HCT116 (cell line): Measurements from ENCODE around the gene OLAH. TPM values are rescaled to one million over a fixed set of nuclear protein-coding genes. Genes with fewer than 3 reads are reported as not detected.
"Not testable (repeated sequence)": the region's sequence is repeated elsewhere in the genome, so short reads cannot be mapped to it uniquely, and the experiment has no call there.

ENCODE experiments used
- ATAC-seq: fragments of 200-7000 bp; cut with Tn5 transposase; 2 replicates; pipeline ENCODE4 v1.9.1; 2020; ENCODE audit warnings: mild to moderate bottlenecking, moderate library complexity
- BruUV-seq: library from RNA; stranded (reverse); fragments of 400-500 nt; replicated peaks from 2 replicates; lab custom pipeline; 2021; lab: Mats Ljungman, UMichigan
- CTCF ChIA-PET: fragments of 300-600 bp; sonication (Branson Sonifier 250); formaldehyde crosslinking; loops from one replicate; lab custom pipeline; 2021; ENCODE audit warnings: antibody characterized with exemption; lab: Charles Lee
- POLR2A ChIA-PET: fragments of 300-600, 350-600 bp; sonication (Branson Sonifier 250); formaldehyde crosslinking; loops from one replicate; lab custom pipeline; 2021; ENCODE audit warnings: antibody characterized with exemption; lab: Charles Lee
- RAD21 ChIA-PET, 2 experiments: fragments of 300-600 bp; sonication (Branson Sonifier 250); formaldehyde crosslinking; loops; one replicate each; lab custom pipeline; 2023; ENCODE audit warnings: low total read pairs in 2 of 2; ENCODE audit not compliant: uncharacterized antibody in 2 of 2, unreplicated experiment in 2 of 2, low non-redundant PET in 1 of 2; lab: Charles Lee
- DNase-seq: peaks from one replicate; pipeline ENCODE4 v3.0.0-alpha.2; 2010; ENCODE audit warnings: low read depth, low spot score
- H2AFZ ChIP-seq: fragments of 200-600 bp; shearing (Covaris generic), sonication (generic); 2 replicates; pipeline ENCODE4 v1.6.1; 2017; ENCODE audit warnings: low read depth, mixed run types, mixed read lengths, antibody characterized with exemption, low read length; ENCODE audit not compliant: poor library complexity, severe bottlenecking
- H3K27ac ChIP-seq: 2 replicates; pipeline ENCODE4 v1.5.1; 2012; ENCODE audit warnings: low read depth, low read length
- H3K27me3 ChIP-seq: fragments of 200-600 bp; sonication (generic); 2 replicates; pipeline ENCODE4 v1.6.1; 2016; ENCODE audit warnings: mixed run types, low read length, mixed read lengths; ENCODE audit not compliant: insufficient read depth
- H3K36me3 ChIP-seq, 2 experiments: fragments of 200-500 bp in 1 of 2; fragments of 200-600 bp in 1 of 2; sonication (Bioruptor generic) in 1 of 2; sonication (generic) in 1 of 2; 2 replicates each; pipeline versions ENCODE4 v1.5.1 to v1.6.1; 2014 to 2016; ENCODE audit warnings: low read length in 2 of 2, inconsistent platforms in 1 of 2, mixed read lengths in 1 of 2, mixed run types in 1 of 2; ENCODE audit not compliant: insufficient read depth in 2 of 2, control insufficient read depth in 1 of 2
- H3K4me1 ChIP-seq, 2 experiments: fragments of 200-600 bp in 1 of 2; sonication (generic) in 1 of 2; 2 replicates each; pipeline versions ENCODE4 v1.5.1 to v1.6.1; 2012 to 2017; ENCODE audit warnings: low read length in 2 of 2, inconsistent platforms in 1 of 2, mild to moderate bottlenecking in 1 of 2, mixed read lengths in 1 of 2, mixed run types in 1 of 2, moderate library complexity in 1 of 2; ENCODE audit not compliant: insufficient read depth in 2 of 2, control insufficient read depth in 1 of 2
- H3K4me2 ChIP-seq: fragments of 200-600 bp; sonication (generic); 2 replicates; pipeline ENCODE4 v1.6.1; 2017; ENCODE audit warnings: mixed run types, low read length, mixed read lengths
- H3K4me3 ChIP-seq, 2 experiments: fragments of 200-600 bp in 1 of 2; sonication (generic) in 1 of 2; replicated peaks in 1 of 2; 2 replicates each; pipeline ENCODE4 v1.5.1; 2011 to 2016; ENCODE audit warnings: low read length in 2 of 2, control low read depth in 1 of 2, low read depth in 1 of 2, mild to moderate bottlenecking in 1 of 2, mixed read lengths in 1 of 2, mixed run types in 1 of 2
- H3K79me2 ChIP-seq: fragments of 200-600 bp; sonication (generic); 2 replicates; pipeline ENCODE4 v1.6.1; 2017; ENCODE audit warnings: mild to moderate bottlenecking, mixed run types, low read length, moderate library complexity, mixed read lengths; ENCODE audit not compliant: insufficient read depth
- H3K9ac ChIP-seq: fragments of 200-600 bp; sonication (generic); 2 replicates; pipeline ENCODE4 v1.6.1; 2016; ENCODE audit warnings: low read length, mixed read lengths
- H3K9me2 ChIP-seq: fragments of 200-600 bp; sonication (generic), shearing (Covaris generic); 2 replicates; pipeline ENCODE4 v1.6.1; 2017; ENCODE audit warnings: mixed run types, mild to moderate bottlenecking, moderate library complexity; ENCODE audit not compliant: insufficient read depth
- H3K9me3 ChIP-seq, 2 experiments: fragments of 200-500 bp in 1 of 2; fragments of 200-600 bp in 1 of 2; sonication (Bioruptor generic) in 1 of 2; sonication (generic) in 1 of 2; 2 replicates each; pipeline ENCODE4 v1.6.1; 2014 to 2017; ENCODE audit warnings: low read length in 2 of 2, mixed read lengths in 2 of 2, inconsistent platforms in 1 of 2, low read depth in 1 of 2, mild to moderate bottlenecking in 1 of 2, mixed run types in 1 of 2, moderate library complexity in 1 of 2; ENCODE audit not compliant: control insufficient read depth in 1 of 2, insufficient read depth in 1 of 2
- H4K20me1 ChIP-seq: fragments of 200-600 bp; sonication (generic), shearing (Covaris generic); 2 replicates; pipeline ENCODE4 v1.6.1; 2017; ENCODE audit warnings: mixed run types, mild to moderate bottlenecking, moderate library complexity; ENCODE audit not compliant: insufficient read depth
- ELF1 ChIP-seq: IDR thresholded peaks from 2 replicates; pipeline ENCODE4 v1.6.1; 2012; ENCODE audit warnings: low read depth, borderline replicate concordance
- FOSL1 ChIP-seq: IDR thresholded peaks from 2 replicates; pipeline ENCODE4 v1.6.1; 2012; ENCODE audit warnings: low read depth
- JUND ChIP-seq: IDR thresholded peaks from 2 replicates; pipeline ENCODE4 v1.6.1; 2012
- POLR2AphosphoS5 ChIP-seq: IDR thresholded peaks from 2 replicates; pipeline ENCODE4 v1.6.1; 2011; ENCODE audit warnings: mild to moderate bottlenecking, low read depth, low read length, moderate library complexity
- TCF7L2 ChIP-seq: IDR thresholded peaks from 2 replicates; pipeline ENCODE4 v1.7.0; 2011; ENCODE audit warnings: borderline replicate concordance, inconsistent platforms; ENCODE audit not compliant: insufficient read depth, insufficient read length; ENCODE audit errors: extremely low read depth
- intact Hi-C: fragments of 100-400 bp; cut with micrococcal nuclease; formaldehyde crosslinking; loops from 2 replicates; pipeline ENCODE4 v1.10.0; 2022
- total RNA-seq: library from RNA; stranded (reverse); gene quantifications from one replicate; pipeline ENCODE4 v1.2.1, GENCODE V29; 2021; ENCODE audit not compliant: unreplicated experiment
- TF ChIP-seq, protein P1 (sequence below): IDR thresholded peaks from 2 replicates; pipeline ENCODE4 v1.6.1; 2011; ENCODE audit warnings: mild to moderate bottlenecking, low read length, moderate library complexity; ENCODE audit not compliant: insufficient replicate concordance; ENCODE audit errors: extremely low read depth
- TF ChIP-seq, protein P2 (sequence below), 3 experiments: fragments of 200-600 bp in 1 of 3; sonication (generic) in 1 of 3; IDR thresholded peaks in 2 of 3; conservative IDR thresholded peaks in 1 of 3; 2 replicates each; pipeline ENCODE4 v1.5.1; 2012 to 2017; ENCODE audit warnings: low read depth in 2 of 3, low read length in 2 of 3, antibody characterized with exemption in 1 of 3, borderline replicate concordance in 1 of 3, control low read depth in 1 of 3, mild to moderate bottlenecking in 1 of 3, mixed read lengths in 1 of 3, mixed run types in 1 of 3, moderate library complexity in 1 of 3; ENCODE audit not compliant: insufficient read depth in 1 of 3

The OLAH gene
- total RNA-seq, 1 experiment from 2014 or later = not detected

DNA sequence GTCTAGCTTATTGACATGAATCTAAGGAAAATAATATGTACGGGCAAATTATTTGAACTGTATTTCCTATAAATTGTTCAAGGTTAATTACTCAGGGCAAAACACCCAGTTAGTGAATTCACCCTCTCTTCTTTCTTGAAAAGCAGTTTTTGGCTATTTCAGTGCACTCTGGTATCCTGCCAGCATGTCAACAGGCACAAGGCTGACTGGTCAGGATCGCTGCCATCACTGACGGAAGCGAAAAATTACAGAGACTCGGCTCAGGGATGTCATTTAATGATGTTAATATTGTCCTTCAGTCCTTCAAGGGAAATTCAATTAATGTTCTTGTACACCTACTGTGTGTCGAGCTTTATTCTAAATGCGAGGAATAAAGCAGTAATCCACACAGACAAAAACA lies 28.3 kb upstream of the OLAH start (continued):
- TF ChIP-seq, protein P1, sequence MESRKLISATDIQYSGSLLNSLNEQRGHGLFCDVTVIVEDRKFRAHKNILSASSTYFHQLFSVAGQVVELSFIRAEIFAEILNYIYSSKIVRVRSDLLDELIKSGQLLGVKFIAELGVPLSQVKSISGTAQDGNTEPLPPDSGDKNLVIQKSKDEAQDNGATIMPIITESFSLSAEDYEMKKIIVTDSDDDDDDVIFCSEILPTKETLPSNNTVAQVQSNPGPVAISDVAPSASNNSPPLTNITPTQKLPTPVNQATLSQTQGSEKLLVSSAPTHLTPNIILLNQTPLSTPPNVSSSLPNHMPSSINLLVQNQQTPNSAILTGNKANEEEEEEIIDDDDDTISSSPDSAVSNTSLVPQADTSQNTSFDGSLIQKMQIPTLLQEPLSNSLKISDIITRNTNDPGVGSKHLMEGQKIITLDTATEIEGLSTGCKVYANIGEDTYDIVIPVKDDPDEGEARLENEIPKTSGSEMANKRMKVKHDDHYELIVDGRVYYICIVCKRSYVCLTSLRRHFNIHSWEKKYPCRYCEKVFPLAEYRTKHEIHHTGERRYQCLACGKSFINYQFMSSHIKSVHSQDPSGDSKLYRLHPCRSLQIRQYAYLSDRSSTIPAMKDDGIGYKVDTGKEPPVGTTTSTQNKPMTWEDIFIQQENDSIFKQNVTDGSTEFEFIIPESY = no peak
- TF ChIP-seq POLR2AphosphoS5 (no peak), FOSL1 (no peak), TCF7L2 (no peak)
- TF ChIP-seq, protein P2, sequence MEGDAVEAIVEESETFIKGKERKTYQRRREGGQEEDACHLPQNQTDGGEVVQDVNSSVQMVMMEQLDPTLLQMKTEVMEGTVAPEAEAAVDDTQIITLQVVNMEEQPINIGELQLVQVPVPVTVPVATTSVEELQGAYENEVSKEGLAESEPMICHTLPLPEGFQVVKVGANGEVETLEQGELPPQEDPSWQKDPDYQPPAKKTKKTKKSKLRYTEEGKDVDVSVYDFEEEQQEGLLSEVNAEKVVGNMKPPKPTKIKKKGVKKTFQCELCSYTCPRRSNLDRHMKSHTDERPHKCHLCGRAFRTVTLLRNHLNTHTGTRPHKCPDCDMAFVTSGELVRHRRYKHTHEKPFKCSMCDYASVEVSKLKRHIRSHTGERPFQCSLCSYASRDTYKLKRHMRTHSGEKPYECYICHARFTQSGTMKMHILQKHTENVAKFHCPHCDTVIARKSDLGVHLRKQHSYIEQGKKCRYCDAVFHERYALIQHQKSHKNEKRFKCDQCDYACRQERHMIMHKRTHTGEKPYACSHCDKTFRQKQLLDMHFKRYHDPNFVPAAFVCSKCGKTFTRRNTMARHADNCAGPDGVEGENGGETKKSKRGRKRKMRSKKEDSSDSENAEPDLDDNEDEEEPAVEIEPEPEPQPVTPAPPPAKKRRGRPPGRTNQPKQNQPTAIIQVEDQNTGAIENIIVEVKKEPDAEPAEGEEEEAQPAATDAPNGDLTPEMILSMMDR (IDR thresholded peaks at IDR 0.05 in 2 of 3, conservative IDR thresholded peaks at IDR 0.05 in 1 of 3; ENCODE audit: borderline replicate concordance in 1 of 3, insufficient read depth in 1 of 3, low read depth in 2 of 3, low read length in 2 of 3) = no peak

DNA sequence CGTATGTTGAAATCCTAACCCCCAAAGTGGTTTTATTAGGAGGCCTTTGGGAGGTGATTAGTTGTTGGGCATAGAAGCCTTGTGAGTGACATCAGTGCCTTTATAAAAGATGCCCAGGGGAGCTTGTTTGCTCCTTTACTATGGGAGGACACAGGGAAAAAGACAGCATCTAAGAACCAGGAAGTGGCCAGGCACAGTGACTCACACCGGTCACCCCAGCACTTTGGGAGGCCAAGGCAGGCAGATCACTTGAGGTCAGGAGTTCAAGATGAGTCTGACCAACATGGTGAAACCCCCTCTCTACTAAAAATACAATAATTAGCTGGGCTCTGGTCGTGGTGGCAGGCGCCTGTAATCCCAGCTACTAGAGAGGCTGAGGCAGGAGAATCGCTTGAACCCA lies 22.8 kb upstream of the OLAH start:
- H3K27me3 ChIP-seq, intact Hi-C loops, H3K9me2 ChIP-seq, RAD21 ChIA-PET, H3K4me1 ChIP-seq, H3K9me3 ChIP-seq, H4K20me1 ChIP-seq, H3K9ac ChIP-seq, BruUV-seq, H3K79me2 ChIP-seq, CTCF ChIA-PET, POLR2A ChIA-PET, H2AFZ ChIP-seq, H3K27ac ChIP-seq, H3K36me3 ChIP-seq, H3K4me3 ChIP-seq, DNase-seq: not testable (repeated sequence)
- H3K4me2 ChIP-seq = peak overlapping the region; percentile 62
- peak; percentile 60; the same call in 1 of the 2 replicates for ATAC-seq
- TF ChIP-seq JUND (0 out of 2 replicates have a peak, but pooled peaks have one; percentile 18), ELF1 (peak; percentile 55)

DNA sequence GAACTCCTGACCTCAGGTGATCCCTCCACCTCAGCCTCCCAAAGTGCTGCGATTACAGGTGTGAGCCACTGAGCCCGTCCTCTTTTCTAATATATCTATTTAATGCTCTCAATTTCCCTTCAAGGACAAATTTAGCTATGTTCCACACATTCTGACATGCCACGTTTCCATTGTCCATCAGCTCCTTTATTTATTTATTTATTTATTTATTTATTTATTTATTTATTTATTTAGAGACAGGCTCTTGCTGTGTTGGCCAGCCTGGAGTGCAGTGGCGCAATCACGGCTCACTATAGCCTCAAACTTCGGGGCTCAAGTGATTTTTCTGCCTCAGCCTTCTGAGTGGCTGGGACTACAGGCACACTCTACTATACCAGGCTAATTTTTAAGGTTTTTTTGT lies 20.7 kb upstream of the OLAH start:
- intact Hi-C loops, H3K9me3 ChIP-seq, CTCF ChIA-PET, H3K4me2 ChIP-seq, ATAC-seq, RAD21 ChIA-PET, H3K27ac ChIP-seq, BruUV-seq, POLR2A ChIA-PET, H3K9ac ChIP-seq, H3K36me3 ChIP-seq, DNase-seq, H3K4me1 ChIP-seq, H2AFZ ChIP-seq, H3K9me2 ChIP-seq, H3K27me3 ChIP-seq, H3K4me3 ChIP-seq, H3K79me2 ChIP-seq, H4K20me1 ChIP-seq: not testable (repeated sequence)
